SK-N-SH treated with all-trans-retinoic acid at 6 μM for 48 hours (cell line): Measurements from ENCODE around the gene TAF1C.

Source experiments
- ATAC-seq: fragments of 200-7000 bp; cut with Tn5 transposase; 3 replicates; pipeline ENCODE4 v1.9.1; 2020; ENCODE audit warnings: mild to moderate bottlenecking, moderate library complexity
- ARNTL ChIP-seq: fragments of 450-650 bp; formaldehyde crosslinking; IDR thresholded peaks from 2 replicates; pipeline ENCODE4 v1.5.0; 2020; ENCODE audit warnings: low read depth, mild to moderate bottlenecking, moderate library complexity, borderline replicate concordance
- BACH2 ChIP-seq: fragments of 250-450 bp; sonication (Bioruptor Pico); IDR thresholded peaks from 2 replicates; pipeline ENCODE4 v1.9.0; 2021; ENCODE audit warnings: mild to moderate bottlenecking, borderline replicate concordance
- CREB5 ChIP-seq: fragments of 250-450 bp; sonication (Bioruptor Pico); IDR thresholded peaks from 2 replicates; pipeline ENCODE4 v1.5.1; 2020; ENCODE audit warnings: low read depth, mild to moderate bottlenecking, moderate library complexity
- CSDC2 ChIP-seq: fragments of 250-450 bp; sonication (Bioruptor Pico); IDR thresholded peaks from 2 replicates; pipeline ENCODE4 v1.5.0; 2020; ENCODE audit warnings: mild to moderate bottlenecking, moderate library complexity
- CSRNP3 ChIP-seq: fragments of 250-450 bp; sonication (Bioruptor Pico); IDR thresholded peaks from 2 replicates; pipeline ENCODE4 v1.5.1; 2021; ENCODE audit warnings: mild to moderate bottlenecking, moderate library complexity
- ESRRG ChIP-seq: fragments of 250-450 bp; sonication (Bioruptor Pico); IDR thresholded peaks from 2 replicates; pipeline ENCODE4 v1.6.1; 2021; ENCODE audit warnings: mild to moderate bottlenecking
- GLIS3 ChIP-seq: fragments of 250-450 bp; sonication (Bioruptor Pico); IDR thresholded peaks from 2 replicates; pipeline ENCODE4 v1.5.0; 2020; ENCODE audit warnings: mild to moderate bottlenecking, moderate library complexity
- ISL1 ChIP-seq: fragments of 250-450 bp; sonication (Bioruptor Pico); IDR thresholded peaks from 2 replicates; pipeline ENCODE4 v2.1.2; 2022; ENCODE audit warnings: mild to moderate bottlenecking, moderate library complexity
- OSR1 ChIP-seq: fragments of 250-450 bp; sonication (Bioruptor Pico); IDR thresholded peaks from 2 replicates; pipeline ENCODE4 v1.8.0; 2022; ENCODE audit warnings: moderate library complexity, mild to moderate bottlenecking, inconsistent platforms
- POU6F1 ChIP-seq: fragments of 250-450 bp; sonication (Bioruptor Pico); IDR thresholded peaks from 2 replicates; pipeline ENCODE4 v1.8.0; 2021; ENCODE audit warnings: low read depth, mild to moderate bottlenecking, moderate library complexity, borderline replicate concordance
- RARB ChIP-seq: fragments of 250-450 bp; sonication (Bioruptor Pico); IDR thresholded peaks from 2 replicates; pipeline ENCODE4 v1.8.0; 2021; ENCODE audit warnings: mild to moderate bottlenecking, moderate library complexity
- TCF4 ChIP-seq: fragments of 250-450 bp; sonication (Bioruptor Pico); IDR thresholded peaks from 2 replicates; pipeline ENCODE4 v1.8.0; 2021; ENCODE audit warnings: mild to moderate bottlenecking, moderate library complexity, borderline replicate concordance
- ZC3H10 ChIP-seq: fragments of 250-450 bp; sonication (Bioruptor Pico); IDR thresholded peaks from 2 replicates; pipeline ENCODE4 v1.5.1; 2021; ENCODE audit warnings: mild to moderate bottlenecking, moderate library complexity
- ZFP3 ChIP-seq: fragments of 250-450 bp; sonication (Bioruptor Pico); IDR thresholded peaks from 2 replicates; pipeline ENCODE4 v1.5.0; 2020; ENCODE audit warnings: mild to moderate bottlenecking, moderate library complexity
- ZFP30 ChIP-seq: fragments of 450-650 bp; formaldehyde crosslinking; IDR thresholded peaks from 2 replicates; pipeline ENCODE4 v1.5.0; 2022; ENCODE audit warnings: mild to moderate bottlenecking, moderate library complexity
- ZNF565 ChIP-seq: fragments of 450-650 bp; formaldehyde crosslinking; conservative IDR thresholded peaks from 2 replicates; pipeline ENCODE4 v1.5.0; 2020; ENCODE audit warnings: low read depth, mild to moderate bottlenecking, moderate library complexity

Gene TAF1C

GRCh38 chr16:84228256-84228838, 41.5 kb upstream of the TAF1C start:
- TF ChIP-seq BACH2 (CRISPR knock-in tag) (no peak), ESRRG (CRISPR knock-in tag) (no peak), CSDC2 (no peak), POU6F1 (CRISPR knock-in tag) (no peak), ZFP3 (CRISPR knock-in tag) (no peak)
- peak; percentile 96 for ATAC-seq

- no peak for ATAC-seq
- TF ChIP-seq ISL1, result no peak
- no peak for TF ChIP-seq BACH2 (CRISPR knock-in tag)
Measured at GRCh38 chr16:84227548-84227947, 40.7 kb upstream of the TAF1C start.

- no peak for TF ChIP-seq BACH2 (CRISPR knock-in tag)
- TF ChIP-seq, all 23 proteins: peak for 0
- ATAC-seq, result no peak
Measured at GRCh38 chr16:84226026-84226425, 39.2 kb upstream of the TAF1C start.

GRCh38 chr16:84225571-84225970, 38.7 kb upstream of the TAF1C start:
- TF ChIP-seq CSDC2 (no peak), BACH2 (CRISPR knock-in tag) (no peak), CREB5 (no peak), OSR1 (CRISPR knock-in tag) (no peak)
- no peak for ATAC-seq

- no peak for ATAC-seq
- TF ChIP-seq RARB (CRISPR knock-in tag) (no peak), CREB5 (no peak), ZNF565 (no peak), OSR1 (CRISPR knock-in tag) (no peak), CSRNP3 (CRISPR knock-in tag) (no peak), CSDC2 (no peak), ARNTL (CRISPR knock-in tag) (no peak), GLIS3 (CRISPR knock-in tag) (no peak), ZFP30 (CRISPR knock-in tag) (no peak), ZC3H10 (CRISPR knock-in tag) (no peak), TCF4 (CRISPR knock-in tag) (no peak), ZFP3 (CRISPR knock-in tag) (no peak)
- TF ChIP-seq, all 23 proteins: peak for 0
Measured at GRCh38 chr16:84225126-84225525, 38.3 kb upstream of the TAF1C start.

GRCh38 chr16:84224554-84224953, 37.7 kb upstream of the TAF1C start:
- TF ChIP-seq CSDC2 (no peak), GLIS3 (CRISPR knock-in tag) (no peak)
- ATAC-seq, result no peak

- ATAC-seq, result no peak
- TF ChIP-seq CSRNP3 (CRISPR knock-in tag) (no peak), RARB (CRISPR knock-in tag) (no peak)
- TF ChIP-seq, all 23 proteins: peak for 0
Measured at GRCh38 chr16:84223456-84223855, 36.6 kb upstream of the TAF1C start.
